NCI-H748 (cell line): ENCODE data around the gene FECH.
A peak's percentile ranks its signal among the peaks of the same experiment; 100 is the strongest.

ENCODE experiments used
- DNase-seq: peaks from one replicate; lab custom pipeline; 2025; ENCODE audit not compliant: unreplicated experiment; lab: John Stamatoyannopoulos, UW

The FECH gene

DNA sequence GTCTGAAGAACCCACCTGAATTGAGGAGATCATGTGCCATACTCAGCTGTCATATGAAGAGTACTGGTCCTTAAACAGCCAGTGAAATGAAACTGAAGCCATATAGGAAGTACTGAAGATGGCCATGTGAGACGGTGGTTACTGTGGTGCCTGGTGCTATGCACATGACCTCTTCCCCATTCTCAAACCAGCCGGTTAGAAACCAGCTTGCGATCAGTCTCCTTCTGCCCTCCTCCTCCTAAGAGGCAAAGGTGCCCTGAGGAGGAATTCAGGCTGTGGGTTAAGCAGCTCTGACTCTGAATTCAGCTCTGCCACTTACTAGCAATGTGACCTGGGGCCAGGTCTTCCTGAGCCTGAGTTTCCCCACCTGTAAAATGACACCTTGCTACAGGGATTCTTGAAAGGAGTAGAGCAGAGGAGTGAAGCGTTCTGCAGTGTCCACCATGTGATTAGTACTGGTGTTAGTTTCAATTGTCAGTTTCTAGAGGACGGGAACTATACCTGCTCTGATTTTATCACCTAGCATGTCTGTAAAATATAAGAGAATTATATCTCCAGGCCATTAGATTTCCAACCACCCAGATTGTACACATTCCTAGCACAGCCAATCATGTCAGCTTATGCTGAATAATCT is 5.1 kb downstream of the FECH start:
- no peak for DNase-seq

DNA sequence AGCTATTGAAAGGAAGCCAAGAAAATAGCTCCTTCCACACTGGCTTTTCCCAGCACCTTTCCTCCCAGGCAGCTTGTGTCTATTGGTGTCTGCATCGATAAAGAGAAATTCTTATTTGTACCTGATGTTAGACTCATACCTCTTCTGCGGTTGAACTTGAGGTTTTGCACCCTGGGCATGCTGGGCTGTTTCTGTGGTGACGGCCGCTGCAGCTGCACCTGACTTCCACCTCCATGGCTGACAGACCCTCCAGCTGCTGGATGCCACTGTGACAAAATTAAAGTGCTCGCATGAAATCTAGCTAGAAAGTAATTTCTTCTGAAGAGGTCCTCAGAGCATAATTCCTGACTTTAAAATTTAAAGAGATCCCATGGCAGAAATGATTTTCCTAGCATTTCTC is 6.6 kb downstream of the FECH start:
- no peak for DNase-seq

DNA sequence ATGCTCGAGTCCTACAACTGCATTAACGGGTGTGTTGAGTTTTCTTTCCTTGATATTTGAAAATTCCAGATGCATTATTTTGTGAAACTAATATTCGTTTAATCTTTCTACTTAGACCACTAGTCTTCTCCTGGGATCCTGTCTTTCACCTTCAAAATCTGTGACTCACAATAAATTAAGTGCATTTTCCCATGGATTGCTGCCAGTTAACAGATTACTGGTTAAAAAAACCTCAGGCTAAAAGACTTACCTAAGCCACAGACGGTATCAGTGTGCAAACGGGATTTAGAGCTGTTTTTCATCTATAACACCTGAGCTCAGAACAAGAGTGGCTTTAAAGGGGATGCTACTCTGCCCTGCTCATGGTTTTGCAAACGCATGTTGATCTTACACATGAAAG is 10.2 kb downstream of the FECH start:
- no peak for DNase-seq

DNA sequence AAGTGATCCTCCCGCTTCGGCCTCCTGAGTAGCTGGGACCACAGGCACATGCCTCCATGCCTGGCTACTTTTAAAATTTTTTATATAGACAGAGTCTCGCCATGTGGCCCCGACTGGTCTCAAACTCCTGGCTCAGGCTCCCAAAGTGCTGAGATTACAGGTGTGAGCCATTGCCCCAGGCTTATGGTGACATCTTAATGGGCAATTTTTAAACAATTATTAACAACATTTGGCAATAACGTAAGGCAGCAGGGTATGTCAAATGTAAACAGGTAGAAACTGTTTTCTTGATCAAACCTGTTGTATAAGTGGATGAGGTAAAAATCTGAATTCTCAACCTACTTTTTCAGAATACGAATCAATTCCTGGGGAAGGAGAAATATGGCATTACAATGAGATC is 11.0 kb downstream of the FECH start:
- no peak for DNase-seq

DNA sequence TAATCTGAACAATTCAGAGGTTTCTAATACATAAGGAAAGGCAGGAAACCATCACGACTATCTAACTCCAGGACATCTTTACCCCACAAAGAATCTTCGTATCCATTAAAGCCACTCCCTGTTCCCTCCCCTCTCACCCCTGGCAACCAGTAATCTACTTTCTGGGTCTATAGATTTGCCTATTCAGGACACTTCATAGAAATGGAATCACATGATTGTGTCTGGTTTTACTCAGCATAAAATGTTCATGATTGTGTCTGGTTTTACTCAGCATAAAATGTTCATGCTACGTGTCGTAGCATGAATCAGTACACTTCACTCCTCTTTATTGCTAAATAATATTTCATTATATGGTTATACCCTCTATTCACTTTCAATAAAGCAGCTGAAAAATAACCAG is 11.6 kb downstream of the FECH start:
- DNase-seq, result no peak

DNA sequence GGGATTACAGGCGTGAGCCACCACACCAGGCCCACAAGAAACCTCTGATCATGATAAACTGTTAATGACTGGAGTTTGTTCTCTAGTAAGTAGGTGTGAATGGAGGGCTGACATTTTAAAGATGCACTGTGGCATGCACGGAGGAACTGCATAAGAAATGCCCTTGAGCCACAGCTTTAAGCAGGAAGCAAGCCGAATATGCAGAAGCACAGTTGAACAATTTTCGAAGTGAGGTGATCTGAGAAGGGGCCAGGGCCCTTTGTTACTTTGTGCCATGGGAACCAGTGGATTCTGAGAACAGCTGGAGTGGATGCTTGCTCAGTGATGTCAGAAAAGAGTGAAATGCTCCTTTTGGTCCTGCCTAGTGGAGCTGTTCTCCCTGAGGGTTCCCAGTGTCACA is 16.3 kb downstream of the FECH start:
- DNase-seq, result no peak

DNA sequence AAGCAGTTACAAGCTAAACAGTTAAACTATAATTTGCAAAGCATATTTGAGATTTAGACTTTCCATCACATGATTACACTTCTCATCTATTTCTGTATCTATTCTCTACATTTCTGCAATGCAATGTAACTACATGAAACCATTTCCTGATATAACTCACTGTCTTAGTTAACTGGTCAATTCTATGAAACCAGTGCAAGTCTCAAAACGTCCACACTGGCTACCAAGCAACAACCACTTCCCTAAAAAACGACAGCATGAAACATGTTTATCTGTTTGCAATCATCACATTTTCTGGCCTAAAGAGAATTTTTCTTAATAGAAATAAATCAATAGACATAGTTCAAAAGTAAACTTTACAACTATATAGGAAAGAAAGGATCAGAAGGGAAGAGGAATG is 17.4 kb downstream of the FECH start:
- no peak for DNase-seq

DNA sequence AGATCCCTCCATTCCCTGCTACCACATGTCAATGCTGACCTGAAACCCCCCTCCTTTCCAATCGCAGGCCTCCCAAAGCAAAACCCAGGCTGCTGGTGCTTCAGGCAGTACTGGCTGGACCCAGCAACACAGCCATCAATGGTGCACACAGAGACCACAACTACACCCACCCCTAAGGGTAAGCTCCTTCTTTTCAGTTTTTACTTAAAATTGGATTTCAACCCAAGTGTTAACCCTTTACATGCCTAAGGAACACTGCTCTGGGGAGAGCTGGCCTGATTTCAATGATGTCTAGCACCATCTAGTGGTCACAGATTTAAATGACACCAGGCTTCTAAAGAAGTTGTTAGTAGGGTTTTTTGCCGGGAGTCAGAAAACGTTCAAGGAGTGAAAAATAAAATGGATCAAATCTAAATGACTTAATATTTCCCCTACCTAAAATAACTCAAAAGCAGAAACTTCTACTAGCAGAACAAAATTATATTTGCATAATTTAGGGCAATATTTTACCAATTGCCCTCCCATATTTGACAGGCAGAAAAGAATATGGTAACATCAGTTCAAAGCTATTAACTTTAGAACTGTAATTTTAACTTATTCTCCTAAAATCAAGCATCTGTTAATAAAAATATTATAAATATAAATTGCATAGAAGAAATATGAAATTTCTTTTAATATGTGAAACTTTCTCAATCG is 24.6 kb downstream of the FECH start:
- DNase-seq, result peak; percentile 59

DNA sequence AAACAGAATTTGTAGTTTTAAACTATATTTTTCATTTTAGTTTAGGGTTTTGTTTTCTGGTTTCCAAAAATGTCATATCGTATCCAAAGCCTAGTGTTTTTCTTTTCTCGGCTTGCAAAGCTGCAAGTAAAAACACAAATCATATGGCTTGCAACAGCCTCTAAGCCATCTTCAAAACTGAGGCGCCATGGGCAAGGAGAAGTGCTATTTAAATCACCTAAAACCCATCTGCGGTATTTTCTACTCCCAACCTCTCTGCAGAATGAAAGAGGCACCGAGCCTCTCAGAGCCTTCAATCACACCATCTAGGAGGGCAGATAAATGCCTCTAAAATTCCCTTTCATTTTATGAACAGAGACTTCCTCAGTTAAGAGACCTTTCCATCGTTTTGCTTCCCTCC is 25.2 kb downstream of the FECH start:
- DNase-seq, result no peak

DNA sequence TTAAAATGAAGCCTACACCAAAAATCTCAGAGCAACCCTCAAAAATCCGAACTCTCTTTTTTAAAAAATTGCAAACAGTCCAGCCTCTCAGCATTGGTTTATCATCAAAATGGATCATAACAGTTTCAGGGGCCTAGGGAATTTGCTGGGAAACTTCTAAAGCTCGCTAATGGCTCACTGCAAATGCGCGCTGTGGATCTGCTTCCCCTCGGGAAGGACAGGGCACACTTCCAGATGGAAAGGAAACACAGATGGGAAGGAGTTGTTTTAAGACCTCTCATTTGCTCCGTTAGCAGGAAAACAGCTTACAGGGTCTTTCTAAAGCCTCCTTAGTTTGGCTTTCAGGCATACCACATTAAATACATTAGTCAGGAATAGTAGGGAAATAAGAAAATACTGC is 27.2 kb downstream of the FECH start:
- no peak for DNase-seq

DNA sequence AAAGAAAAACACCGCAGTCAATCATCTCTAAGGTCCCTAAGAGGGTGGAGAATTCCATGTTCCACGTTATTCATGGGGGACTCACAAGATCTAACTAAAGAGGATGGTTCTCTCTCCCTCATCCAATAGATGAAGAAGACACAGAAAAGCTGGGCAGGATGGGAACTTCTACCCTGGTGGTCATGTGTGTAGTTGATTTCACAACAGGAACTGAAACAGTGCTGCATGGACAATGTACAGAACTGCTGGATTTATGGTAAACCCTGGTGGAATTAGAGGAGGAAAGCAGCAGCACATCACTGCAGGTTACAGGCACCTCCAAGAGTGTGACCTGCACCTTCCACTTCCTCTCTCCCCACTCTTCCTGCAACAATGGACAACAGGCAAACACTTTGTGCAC is 31.4 kb downstream of the FECH start:
- DNase-seq, result no peak

DNA sequence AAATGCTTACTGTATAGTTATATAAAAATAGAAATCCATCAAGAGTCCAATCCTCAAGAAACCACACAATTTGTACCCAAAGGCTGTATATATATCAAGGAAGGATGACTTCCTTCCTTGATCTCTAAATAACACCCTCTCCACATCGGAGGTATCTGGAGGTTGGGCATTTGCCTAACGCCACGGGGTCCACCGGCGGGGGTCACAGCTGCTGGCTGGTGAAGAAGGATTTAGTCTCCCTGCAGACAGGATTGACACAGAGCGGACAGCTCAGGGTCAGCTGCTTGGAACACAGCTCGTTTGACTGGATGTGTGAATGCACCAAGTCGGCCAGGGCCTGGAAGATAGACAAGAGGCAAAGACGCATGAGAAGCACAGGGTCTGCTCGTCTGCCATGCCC is 36.0 kb downstream of the FECH start:
- no peak for DNase-seq

DNA sequence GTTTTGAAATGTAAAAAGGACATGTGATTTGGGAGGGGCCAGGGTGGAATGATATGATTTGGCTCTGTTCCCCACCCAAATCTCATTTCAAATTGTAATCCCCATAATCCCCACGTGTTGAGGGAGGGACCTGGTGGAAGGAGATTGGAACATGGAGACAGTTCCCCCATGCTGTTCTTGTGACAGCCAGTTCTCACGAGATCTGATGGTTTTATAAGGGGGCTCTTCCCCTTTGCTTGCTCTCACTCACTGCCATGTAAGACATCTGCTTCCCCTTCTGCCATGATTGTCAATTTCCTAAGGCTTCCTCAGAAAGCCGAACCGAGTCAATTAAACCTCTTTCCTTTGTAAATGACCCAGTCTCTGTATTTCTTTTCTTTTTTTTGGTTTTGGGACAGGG is 39.2 kb downstream of the FECH start:
- no peak for DNase-seq

DNA sequence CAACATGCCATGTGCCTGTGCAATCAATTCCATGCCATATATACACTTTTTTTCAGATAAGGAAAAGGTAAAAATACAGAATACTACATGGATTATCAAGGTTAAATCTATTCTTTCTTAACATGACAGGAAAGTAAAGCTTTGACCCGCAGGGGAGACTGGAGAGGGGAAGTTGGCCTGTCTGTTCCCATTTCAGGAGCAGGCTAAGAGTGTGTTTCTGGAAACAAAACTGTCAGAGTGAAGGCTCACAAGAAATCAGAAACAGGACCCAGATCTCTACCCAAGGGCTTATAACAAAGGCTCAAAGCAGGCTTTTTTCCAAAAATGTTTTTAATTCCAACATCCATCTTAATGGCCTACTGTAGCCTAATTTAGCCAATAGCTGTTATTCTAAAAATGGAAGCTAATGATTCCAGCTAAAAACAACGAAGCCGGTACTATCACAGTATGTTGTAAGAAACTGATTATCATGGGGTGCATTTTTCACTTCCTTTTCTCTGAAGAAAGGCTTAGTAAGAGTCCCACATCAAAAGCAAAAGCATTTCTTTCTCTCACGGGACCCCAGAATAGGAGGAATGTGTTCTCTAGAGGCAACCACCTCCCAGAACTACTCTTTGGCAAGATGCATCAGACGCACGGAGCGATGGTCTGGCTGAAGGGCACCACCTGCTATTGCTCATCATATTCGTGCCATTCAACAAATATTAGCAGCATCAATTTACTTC is 41.4 kb downstream of the FECH start:
- no peak for DNase-seq

DNA sequence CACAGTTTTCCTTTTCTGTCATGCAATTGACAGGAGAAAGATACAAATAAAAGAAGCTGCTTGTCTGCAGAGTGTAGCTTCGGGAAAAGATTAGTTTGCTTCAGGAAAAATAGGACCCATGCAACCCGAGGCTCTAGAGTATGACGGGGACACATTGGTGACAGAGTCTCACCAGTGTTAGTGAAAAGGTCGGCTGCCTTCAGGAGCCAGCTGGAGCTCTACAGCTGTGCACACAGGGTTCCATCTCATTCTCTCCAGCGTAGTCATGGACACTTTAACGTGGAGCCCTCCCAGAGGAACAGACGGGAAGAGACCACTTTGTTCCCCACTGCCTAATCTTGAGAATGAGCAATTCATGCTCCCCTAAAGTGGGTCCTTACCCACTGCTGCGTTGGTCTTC is 42.9 kb downstream of the FECH start:
- no peak for DNase-seq

DNA sequence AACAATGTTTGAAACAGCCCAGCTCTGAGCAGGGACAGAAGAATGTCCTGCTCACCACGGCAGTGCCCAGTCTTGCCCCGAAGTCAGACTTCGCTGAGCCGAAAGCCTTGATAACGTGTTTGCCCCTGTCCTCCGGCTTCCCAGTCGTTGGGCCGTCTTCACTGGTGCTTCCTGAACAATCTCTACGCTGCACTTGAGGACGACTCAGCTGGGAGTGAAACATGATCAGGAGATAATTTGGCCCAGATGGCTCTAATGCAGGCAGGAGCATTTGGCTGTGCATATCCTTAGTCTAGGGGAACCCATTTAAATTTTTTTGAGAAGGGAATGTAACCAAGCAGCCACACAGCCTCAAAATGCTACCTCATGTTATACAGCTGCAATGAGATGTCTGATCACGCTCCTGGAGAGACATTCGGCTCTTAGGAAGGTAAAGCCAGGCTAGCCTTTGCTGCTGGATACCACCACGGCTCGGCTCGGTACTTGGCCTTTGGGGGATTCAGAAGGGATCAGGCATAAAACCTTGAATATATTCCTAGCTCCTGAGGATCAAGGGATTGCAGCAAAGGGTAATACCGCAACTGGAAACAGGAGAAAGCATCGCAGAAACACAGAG is 43.6 kb downstream of the FECH start:
- no peak for DNase-seq

DNA sequence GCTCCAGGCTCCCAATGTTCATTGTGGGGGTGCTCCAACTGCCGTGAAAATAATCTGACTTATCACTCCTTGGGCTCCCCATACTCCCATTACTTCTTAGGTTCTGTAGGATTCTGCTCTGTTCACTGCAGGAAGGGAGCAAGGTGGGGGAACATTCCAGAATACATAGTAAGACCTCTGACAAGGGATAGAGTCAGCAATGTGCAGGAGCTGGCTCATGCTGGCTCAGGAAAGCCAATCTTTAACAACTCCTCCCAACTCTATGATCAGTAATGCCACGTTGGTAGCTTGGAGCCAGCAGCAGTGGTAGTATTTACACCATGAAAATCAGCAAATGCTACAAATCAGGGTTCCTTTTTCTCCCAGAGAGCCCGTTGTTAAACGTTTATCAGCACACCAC is 44.4 kb downstream of the FECH start:
- DNase-seq, result no peak

DNA sequence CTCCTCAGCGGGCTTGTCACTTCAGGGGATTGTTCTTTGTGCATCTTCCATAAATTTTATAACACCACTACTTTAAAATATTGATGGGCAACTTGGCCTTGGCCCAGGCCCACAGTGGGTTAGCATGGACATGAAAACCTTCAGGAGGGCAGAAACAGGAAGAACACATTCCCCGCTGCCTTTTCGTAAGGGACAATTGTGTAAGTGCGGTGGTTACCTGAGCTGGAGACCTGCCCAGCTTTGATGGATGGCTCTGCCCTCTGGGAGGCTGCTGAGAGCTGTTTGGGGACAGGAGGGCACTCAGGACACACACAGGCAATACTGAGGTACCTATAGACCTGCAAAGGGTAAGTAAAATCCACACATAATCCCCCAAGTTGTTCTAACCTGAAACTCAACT is 46.8 kb downstream of the FECH start:
- DNase-seq, result no peak

DNA sequence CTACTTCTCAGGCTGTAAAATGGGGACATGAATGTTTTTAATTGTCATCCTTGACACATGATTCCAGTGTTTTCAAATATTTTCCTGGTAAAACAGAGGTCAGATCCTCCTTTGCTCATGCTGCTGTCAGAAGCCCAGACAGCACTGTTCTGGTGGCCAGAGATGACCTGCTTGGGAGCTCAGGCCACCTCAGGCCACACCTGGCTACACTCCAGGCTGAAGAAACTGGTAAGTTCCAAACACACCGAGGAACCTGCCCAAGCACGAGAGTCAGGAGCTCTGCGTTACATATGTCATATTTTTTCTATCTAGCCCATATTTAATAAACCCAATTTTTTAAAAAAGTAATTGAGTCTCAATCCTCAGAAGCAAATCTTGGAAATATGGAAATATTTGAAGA is 47.9 kb downstream of the FECH start:
- DNase-seq, result no peak

DNA sequence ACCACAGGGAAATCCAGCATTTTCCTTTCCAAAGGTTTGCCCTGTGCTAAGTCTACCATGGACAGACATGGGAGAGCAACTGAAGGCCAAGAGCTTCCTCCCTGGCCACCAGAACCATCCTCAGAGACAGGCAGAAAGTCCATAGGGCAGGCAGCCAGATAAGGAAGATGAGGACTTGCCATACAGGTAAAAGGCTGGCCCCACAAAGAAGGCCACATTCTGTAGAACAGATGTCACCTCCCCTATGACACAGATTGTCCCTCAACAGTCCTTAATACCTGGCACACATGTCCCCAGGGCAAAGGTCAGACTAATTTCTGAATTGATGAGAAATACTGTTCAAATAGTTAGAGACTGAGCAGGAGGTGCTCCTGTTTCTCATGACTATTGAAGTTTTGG is 52.0 kb downstream of the FECH start:
- no peak for DNase-seq

DNA sequence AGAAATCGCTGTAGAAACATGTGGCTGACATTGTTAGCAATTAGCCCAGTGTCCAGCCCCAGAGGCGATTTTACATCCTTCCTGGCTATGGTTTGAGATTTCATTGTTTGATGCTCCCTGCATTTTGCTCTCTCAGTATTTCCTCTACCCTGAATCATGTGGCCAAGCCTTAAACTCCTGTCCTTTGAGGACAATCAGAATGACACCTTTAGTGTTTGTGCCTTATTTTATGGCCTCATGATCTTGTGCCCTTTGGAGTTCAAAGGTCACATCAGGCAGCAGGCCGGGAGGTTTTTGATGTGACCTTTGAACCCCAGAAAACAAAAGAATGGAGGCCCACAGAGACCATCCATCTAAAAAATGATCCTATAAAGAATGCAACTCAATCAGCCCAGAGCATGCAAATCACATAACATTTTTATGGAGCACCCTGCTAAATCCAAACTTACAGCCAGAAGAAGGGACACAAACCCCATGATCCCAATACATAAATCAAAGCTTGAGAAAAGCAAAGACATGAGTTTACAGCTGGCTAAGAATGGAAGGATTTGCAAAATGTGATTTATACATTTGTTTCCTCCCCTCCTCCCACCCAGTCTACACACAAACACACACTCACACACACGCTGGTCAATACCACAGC is 52.5 kb downstream of the FECH start:
- DNase-seq, result no peak
